Heart right ventricle (tissue), 16 donors: Measurements from ENCODE around the gene ABI3BP. TPM values are rescaled to one million over a fixed set of nuclear protein-coding genes. Genes with fewer than 3 reads are reported as not detected.
"Not testable (repeated sequence)": the region's sequence is repeated elsewhere in the genome, so short reads cannot be mapped to it uniquely, and the experiment has no call there.

Experiments used
- ATAC-seq, 8 donors: fragments of 200-7000 bp; cut with Tn5 transposase; one replicate each; pipeline ENCODE4 v1.9.1; 2020; ENCODE audit warnings: mild to moderate bottlenecking in 8 of 8, moderate library complexity in 8 of 8, moderate number of reproducible peaks in 1 of 8
- DNase-seq, 2 donors: peaks; one replicate each; pipeline ENCODE4 v3.0.0-alpha.2; 2020
- H3K27ac ChIP-seq, 10 donors: fragments of 200-600 bp; sonication (generic) in 2 of 10; one replicate each; pipeline versions ENCODE4 v1.5.0 to v1.8.0; 2020 to 2022; ENCODE audit warnings: mild to moderate bottlenecking in 3 of 10
- H3K27me3 ChIP-seq, 7 donors: fragments of 200-600 bp; one replicate each; pipeline ENCODE4 v1.8.0; 2021 to 2022; ENCODE audit warnings: mild to moderate bottlenecking in 2 of 7
- H3K36me3 ChIP-seq, 9 donors: fragments of 200-600 bp; sonication (generic) in 1 of 9; one replicate each; pipeline versions ENCODE4 v1.5.0 to v1.8.0; 2020 to 2022; ENCODE audit warnings: mild to moderate bottlenecking in 2 of 9
- H3K4me1 ChIP-seq, 9 donors: fragments of 200-600 bp; sonication (generic) in 1 of 9; one replicate each; pipeline versions ENCODE4 v1.5.0 to v1.8.0; 2020 to 2022; ENCODE audit warnings: mild to moderate bottlenecking in 4 of 9
- H3K4me3 ChIP-seq, 10 donors: fragments of 200-600 bp; sonication (generic) in 2 of 10; one replicate each; pipeline versions ENCODE4 v1.5.0 to v1.8.0; 2020 to 2022; ENCODE audit warnings: mild to moderate bottlenecking in 7 of 10, moderate library complexity in 2 of 10
- H3K9me3 ChIP-seq, 11 donors: fragments of 200-600 bp in 10 of 11; sonication (generic) in 2 of 11; one replicate each; pipeline versions ENCODE4 v1.5.0 to v1.8.0; 2013 to 2022; ENCODE audit warnings: mild to moderate bottlenecking in 2 of 11, control low read depth in 1 of 11, moderate library complexity in 1 of 11
- WGBS, 2 donors: extraction: QIAGEN DNeasy Blood & Tissue Kit; methylation state at CpG; one replicate each; pipeline ENCODE4 v1.1.7; 2013; ENCODE audit warnings: inconsistent platforms in 1 of 2; 5-methylcytosine and 5-hydroxymethylcytosine counted together
- intact Hi-C, 10 donors: fragments of 100-400 bp; cut with DNase I; formaldehyde crosslinking; loops; one replicate each; pipeline versions ENCODE4 v1.11.1 to v1.14.2; 2022
- polyA plus RNA-seq, 2 donors: library from polyadenylated mRNA; stranded (reverse); fragments of 200-250 nt; gene quantifications; one replicate each; pipeline ENCODE4 v1.2.3, GENCODE V29; 2013
- total RNA-seq, 10 donors: library from RNA; stranded (reverse); fragmentation: NEBNext Ultra II Directional in 3 of 10; extraction: Animal tissue kit (Norgen Biotek cat#: 25700) in 3 of 10; gene quantifications; one replicate each; pipeline versions ENCODE4 v1.2.1 to v1.2.4, GENCODE V29; 2021 to 2023
- TF ChIP-seq, protein P1 (sequence below), 9 donors: fragments of 200-600 bp; sonication (generic) in 2 of 9; IDR thresholded peaks; one replicate each; pipeline versions ENCODE4 v1.5.0 to v1.8.0; 2021 to 2022; ENCODE audit warnings: antibody characterized with exemption in 9 of 9, mild to moderate bottlenecking in 5 of 9, moderate library complexity in 1 of 9
- donor health status: Arrhythmogenic right ventricular cardiomyopathy.
- donor health status: ischemic (EF 13 %, LVEDD 7.1; RV severe dilation, severe dysfunction).
- donor health status: healthy with polysubstance abuse.
- donor health status: DM: no; HTN: yes; CAD: no.
- donor health status: DM: no; HTN: no; CAD: no.
- donor health status: ischemic (EF 25% LVEDD 6.9; RV normal size, moderate dysfunction).
- donor health status: ischemic (EF 25% LVEDD 5.7; RV mildly dilated, moderate dysfunction).
- donor health status: healthy.
- donor health status: DM: yes; HTN: yes; CAD: no.
- donor health status: Ischemic cardiomyopathy.
- donor health status: ischemic (EF 35%, LVEDD 5.7; RV mildly dilated, moderate dysfunction).
- donor health status: nonischemic (EF 11% LVEDD 7.7; RV severe dilation, severe dysfunction).
- donor health status: DM: yes; HTN: yes; CAD: no.
- donor health status: PGD.
- donor health status: ischemic (EF 29% LVEDD 5.4; RV normal size, mild dysfunction).
- donor health status: nonischemic (EF 23%, LVEDD 6.1; RV moderate dilation, normal function).

Gene ABI3BP
- total and polyA plus RNA-seq, 12 donors: 11.7 to 90.2 (median 26.5) TPM

DNA sequence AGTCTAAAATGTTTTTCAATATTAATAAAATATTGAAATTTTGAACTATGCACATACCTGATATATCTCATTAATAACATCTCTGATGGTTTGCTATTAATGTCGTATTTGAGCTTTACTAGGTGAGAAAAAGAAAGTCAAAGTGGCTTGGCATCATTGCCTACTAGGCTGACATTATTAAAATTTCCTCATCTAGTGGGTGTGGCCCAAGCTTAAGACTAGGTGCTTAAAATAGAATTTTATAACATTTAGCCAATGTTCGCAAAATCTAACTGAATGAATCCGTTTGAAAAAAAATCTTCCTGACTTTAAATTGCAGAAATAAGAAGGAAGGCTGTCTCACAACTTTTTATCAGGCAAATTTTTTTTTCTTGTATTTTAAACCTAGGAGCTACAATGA is 46.1 kb downstream of the ABI3BP start:
- 73 to 74% methylated on average over 3 of the region's 3 CpGs for WGBS, 2 donors
- Histone ChIP-seq H3K27ac (peak overlapping the region in 2 of 10 donors; percentile 31 to 39), H3K27me3 (no peaks in the 10 kb centered on the region), H3K9me3 (no peaks in the 10 kb centered on the region), H3K36me3 (no peaks in the 10 kb centered on the region), H3K4me3 (no peak overlapping the region), H3K4me1 (no peaks in the 10 kb centered on the region)
- TF ChIP-seq, protein P1, sequence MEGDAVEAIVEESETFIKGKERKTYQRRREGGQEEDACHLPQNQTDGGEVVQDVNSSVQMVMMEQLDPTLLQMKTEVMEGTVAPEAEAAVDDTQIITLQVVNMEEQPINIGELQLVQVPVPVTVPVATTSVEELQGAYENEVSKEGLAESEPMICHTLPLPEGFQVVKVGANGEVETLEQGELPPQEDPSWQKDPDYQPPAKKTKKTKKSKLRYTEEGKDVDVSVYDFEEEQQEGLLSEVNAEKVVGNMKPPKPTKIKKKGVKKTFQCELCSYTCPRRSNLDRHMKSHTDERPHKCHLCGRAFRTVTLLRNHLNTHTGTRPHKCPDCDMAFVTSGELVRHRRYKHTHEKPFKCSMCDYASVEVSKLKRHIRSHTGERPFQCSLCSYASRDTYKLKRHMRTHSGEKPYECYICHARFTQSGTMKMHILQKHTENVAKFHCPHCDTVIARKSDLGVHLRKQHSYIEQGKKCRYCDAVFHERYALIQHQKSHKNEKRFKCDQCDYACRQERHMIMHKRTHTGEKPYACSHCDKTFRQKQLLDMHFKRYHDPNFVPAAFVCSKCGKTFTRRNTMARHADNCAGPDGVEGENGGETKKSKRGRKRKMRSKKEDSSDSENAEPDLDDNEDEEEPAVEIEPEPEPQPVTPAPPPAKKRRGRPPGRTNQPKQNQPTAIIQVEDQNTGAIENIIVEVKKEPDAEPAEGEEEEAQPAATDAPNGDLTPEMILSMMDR (IDR thresholded peaks at IDR 0.05): no peak
- no peak for DNase-seq
- ATAC-seq: no peak
- intact Hi-C loops: no loop called here

DNA sequence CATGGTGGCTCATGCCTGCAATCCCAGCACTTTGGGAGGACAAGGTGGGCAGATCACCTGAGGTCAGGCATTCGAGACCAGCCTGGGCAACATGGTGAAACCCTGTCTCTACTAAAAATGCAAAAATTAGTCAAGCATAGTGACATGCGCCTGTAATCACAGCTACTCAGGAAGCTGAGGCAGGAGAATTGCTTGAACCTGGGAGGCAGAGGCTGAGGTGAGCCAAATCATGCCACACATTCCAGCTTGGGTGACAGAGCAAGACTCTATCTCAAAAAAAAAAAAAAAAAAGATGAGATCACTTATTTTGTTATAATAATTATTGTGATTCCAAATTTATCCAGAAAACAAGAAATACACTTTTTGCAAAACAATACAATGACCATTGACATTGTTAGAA is 47.1 kb downstream of the ABI3BP start:
- ATAC-seq, H3K9me3 ChIP-seq, H3K27ac ChIP-seq, H3K27me3 ChIP-seq, H3K4me3 ChIP-seq, H3K4me1 ChIP-seq, H3K36me3 ChIP-seq, DNase-seq, intact Hi-C loops: not testable (repeated sequence)
- 83 to 84% methylated on average over 2 of the region's 2 CpGs for WGBS, 2 donors

DNA sequence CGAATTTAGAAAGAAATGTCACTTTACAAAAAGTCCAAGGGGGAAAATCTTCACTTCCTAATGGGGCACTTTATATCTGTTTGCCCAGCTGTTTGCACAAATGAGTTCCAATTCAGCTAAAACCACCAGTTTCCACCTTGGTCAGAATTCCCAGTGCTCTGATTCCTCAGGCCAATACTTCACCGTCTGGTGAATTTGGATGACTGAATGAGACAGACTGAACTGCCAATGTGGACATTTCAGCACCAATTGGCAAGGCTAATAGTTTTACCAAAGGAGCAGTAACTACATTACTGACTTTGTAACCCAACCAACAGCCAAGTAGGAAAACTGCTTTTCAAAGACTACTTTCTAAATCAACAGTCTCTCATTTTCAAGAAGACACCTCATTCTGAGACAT is 51.8 kb downstream of the ABI3BP start:
- no peak overlapping the region for H3K4me3 ChIP-seq
- peak overlapping the region in 3 of 10 donors; percentile 39 to 45 (median 45) for H3K27ac ChIP-seq
- DNase-seq: no peak
- peak in 3 of 8 donors; percentile 48 to 51 (median 50) for ATAC-seq
- intact Hi-C loops: no loop called here
- no peaks in the 10 kb centered on the region for H3K36me3 ChIP-seq
- H3K9me3 ChIP-seq: no peaks in the 10 kb centered on the region
- no peaks in the 10 kb centered on the region for H3K27me3 ChIP-seq
- 77% methylated on average over 2 of the region's 2 CpGs for WGBS, 2 donors
- TF ChIP-seq, protein P1 (IDR thresholded peaks at IDR 0.05): no peak
- H3K4me1 ChIP-seq: no peaks in the 10 kb centered on the region

DNA sequence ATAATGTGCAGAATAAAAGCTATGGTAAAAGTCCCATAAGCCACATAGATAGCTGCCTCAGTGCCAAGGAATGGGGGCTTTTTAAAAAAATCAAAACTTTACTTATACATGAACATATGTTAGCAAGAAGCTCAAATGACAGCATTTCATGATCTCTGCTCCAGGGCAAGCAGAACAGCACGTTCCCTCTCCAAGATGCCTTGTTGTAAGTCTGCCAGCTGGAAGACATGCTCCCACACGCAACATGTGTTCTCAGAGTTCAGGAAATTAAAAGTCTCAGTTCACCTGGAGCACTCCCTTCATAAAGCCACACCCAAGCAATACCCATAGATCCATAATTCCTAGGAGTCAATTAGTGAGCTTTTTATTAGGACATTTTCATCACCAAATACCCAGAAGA is 52.2 kb downstream of the ABI3BP start:
- intact Hi-C loops: no loop called here
- TF ChIP-seq, protein P1 (IDR thresholded peaks at IDR 0.05): no peak
- DNase-seq (no peak), ATAC-seq (peak in 2 of 8 donors; percentile 63 to 73)
- no peaks in the 10 kb centered on the region for H3K36me3 ChIP-seq
- no peaks in the 10 kb centered on the region for H3K4me1 ChIP-seq
- no peaks in the 10 kb centered on the region for H3K27me3 ChIP-seq
- no peaks in the 10 kb centered on the region for H3K9me3 ChIP-seq
- no peak overlapping the region for H3K4me3 ChIP-seq
- peak overlapping the region in 3 of 10 donors; percentile 39 to 45 (median 45) for H3K27ac ChIP-seq
- WGBS, 2 donors: 61 to 62% methylated on average over 2 of the region's 2 CpGs

DNA sequence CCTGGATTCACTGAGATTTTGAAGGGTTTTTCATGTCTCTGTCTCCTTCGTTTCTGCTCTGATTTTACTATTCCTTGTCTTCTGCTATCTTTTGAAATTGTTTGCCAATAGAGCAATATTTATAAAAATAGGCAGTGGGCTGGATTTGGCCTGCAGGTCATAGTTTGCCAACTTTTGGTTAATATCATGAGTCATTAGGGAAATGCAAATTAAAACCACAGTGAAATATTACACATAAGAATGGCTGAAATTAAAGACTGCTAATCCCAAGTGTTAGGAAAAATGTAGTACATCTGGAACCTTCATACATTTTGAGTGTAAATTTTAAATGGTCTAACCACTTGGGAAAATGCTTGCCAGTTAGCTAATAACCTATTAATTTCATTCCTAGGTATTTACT is 56.3 kb downstream of the ABI3BP start:
- DNase-seq (no peak), ATAC-seq (no peak)
- H3K27ac ChIP-seq: no peak overlapping the region
- peaks cover 0 to 4% (median 0%) of the 10 kb centered on the region in 11 donors for H3K9me3 ChIP-seq
- no peaks in the 10 kb centered on the region for H3K4me1 ChIP-seq
- no peaks in the 10 kb centered on the region for H3K36me3 ChIP-seq
- intact Hi-C loops: no loop called here
- no peak overlapping the region for H3K4me3 ChIP-seq
- WGBS, 2 donors: 48 to 59% methylated on average over 1 of the region's 1 CpG
- TF ChIP-seq, protein P1 (IDR thresholded peaks at IDR 0.05): no peak
- H3K27me3 ChIP-seq: no peaks in the 10 kb centered on the region
